GM21786 (cell line): ENCODE data around the gene ENGASE.
A peak's percentile ranks its signal among the peaks of the same experiment; 100 is the strongest.
"Not testable (repeated sequence)": the region's sequence is repeated elsewhere in the genome, so short reads cannot be mapped to it uniquely, and the experiment has no call there.

Experiments
- ATAC-seq: cut with Tn5 transposase; IDR thresholded peaks from one replicate; pipeline ENCODE4 v1.9.1; 2021; ENCODE audit not compliant: unreplicated experiment

ENGASE gene

GRCh38 chr17:79052131-79052530 is 22.5 kb upstream of the ENGASE start:
- no peak for ATAC-seq

- no peak for ATAC-seq
These were observed 21.2 kb upstream of the ENGASE start for GRCh38 chr17:79053251-79053925.

GRCh38 chr17:79054200-79054960 is 20.2 kb upstream of the ENGASE start:
- no peak for ATAC-seq

- ATAC-seq, result no peak
These were observed 19.4 kb upstream of the ENGASE start for GRCh38 chr17:79055197-79055596.

GRCh38 chr17:79057737-79058385 is 16.8 kb upstream of the ENGASE start:
- ATAC-seq, result no peak

GRCh38 chr17:79062691-79063090 is 11.9 kb upstream of the ENGASE start:
- ATAC-seq, result no peak

- ATAC-seq, result no peak
These were observed 10.6 kb upstream of the ENGASE start for GRCh38 chr17:79064026-79064425.

- no peak for ATAC-seq
These were observed 9.4 kb upstream of the ENGASE start for GRCh38 chr17:79065105-79065670.

- ATAC-seq, result no peak
These were observed 7.7 kb upstream of the ENGASE start for GRCh38 chr17:79066963-79067362.

GRCh38 chr17:79070266-79070880 is 4.3 kb upstream of the ENGASE start:
- ATAC-seq, result no peak

- no peak for ATAC-seq
These were observed 3.4 kb upstream of the ENGASE start for GRCh38 chr17:79071161-79071740.

- ATAC-seq, result no peak
These were observed 2.1 kb upstream of the ENGASE start for GRCh38 chr17:79072544-79072943.

GRCh38 chr17:79073016-79073705 is 1.5 kb upstream of the ENGASE start:
- no peak for ATAC-seq

- no peak for ATAC-seq
These were observed 927 bp upstream of the ENGASE start for GRCh38 chr17:79073706-79074088.

GRCh38 chr17:79074121-79074648 is 439 bp upstream of the ENGASE start:
- ATAC-seq, result not testable (repeated sequence)

- ATAC-seq, result peak; percentile 11
These were observed 774 bp downstream of the ENGASE start for GRCh38 chr17:79075446-79075750.

GRCh38 chr17:79075861-79076406 is 1.3 kb downstream of the ENGASE start:
- no peak for ATAC-seq

GRCh38 chr17:79077587-79077986 is 3.0 kb downstream of the ENGASE start:
- no peak for ATAC-seq

- no peak for ATAC-seq
These were observed 4.0 kb downstream of the ENGASE start for GRCh38 chr17:79078476-79079190.
